HG02571 (cell line): Measurements from ENCODE around the gene AJAP1.
"Not testable (repeated sequence)": the region's sequence is repeated elsewhere in the genome, so short reads cannot be mapped to it uniquely, and the experiment has no call there.

ENCODE experiments used
- ATAC-seq: cut with Tn5 transposase; IDR thresholded peaks from one replicate; pipeline ENCODE4 v1.9.1; 2021; ENCODE audit warnings: mild to moderate bottlenecking, moderate library complexity; ENCODE audit not compliant: unreplicated experiment

The AJAP1 gene

GRCh38 chr1:4653796-4654725 lies at the start of gene AJAP1:
Gene AJAP1, plus strand, starts transcription at chr1:4654609. Its CDS starts 817 bp downstream, at chr1:4655426.
- ATAC-seq, result no peak

GRCh38 chr1:4605158-4605557 lies 49.3 kb upstream of the AJAP1 start:
- no peak for ATAC-seq

GRCh38 chr1:4611563-4612341 lies 42.7 kb upstream of the AJAP1 start:
- ATAC-seq, result no peak

- no peak for ATAC-seq
Observed at GRCh38 chr1:4612991-4613390, 41.4 kb upstream of the AJAP1 start.

GRCh38 chr1:4613606-4614370 lies 40.6 kb upstream of the AJAP1 start:
- ATAC-seq, result no peak

GRCh38 chr1:4614371-4615137 lies 39.9 kb upstream of the AJAP1 start:
- ATAC-seq, result no peak

GRCh38 chr1:4615138-4615470 lies 39.3 kb upstream of the AJAP1 start:
- ATAC-seq, result no peak

GRCh38 chr1:4615501-4615900 lies 38.9 kb upstream of the AJAP1 start:
- no peak for ATAC-seq

GRCh38 chr1:4616831-4617465 lies 37.5 kb upstream of the AJAP1 start:
- ATAC-seq, result no peak

- no peak for ATAC-seq
Observed at GRCh38 chr1:4617506-4617905, 36.9 kb upstream of the AJAP1 start.

GRCh38 chr1:4618827-4619226 lies 35.6 kb upstream of the AJAP1 start:
- not testable (repeated sequence) for ATAC-seq

GRCh38 chr1:4621646-4622045 lies 32.8 kb upstream of the AJAP1 start:
- no peak for ATAC-seq

- ATAC-seq, result no peak
Observed at GRCh38 chr1:4622821-4623220, 31.6 kb upstream of the AJAP1 start.

- no peak for ATAC-seq
Observed at GRCh38 chr1:4624141-4624715, 30.2 kb upstream of the AJAP1 start.

- ATAC-seq, result no peak
Observed at GRCh38 chr1:4624801-4625200, 29.6 kb upstream of the AJAP1 start.

- ATAC-seq, result no peak
Observed at GRCh38 chr1:4626061-4626460, 28.3 kb upstream of the AJAP1 start.

- no peak for ATAC-seq
Observed at GRCh38 chr1:4626560-4627319, 27.7 kb upstream of the AJAP1 start.

- no peak for ATAC-seq
Observed at GRCh38 chr1:4627353-4627752, 27.1 kb upstream of the AJAP1 start.

GRCh38 chr1:4628992-4629391 lies 25.4 kb upstream of the AJAP1 start:
- no peak for ATAC-seq
